ENCODE measurements around the gene SLC30A7. TPM values are rescaled to one million over a fixed set of nuclear protein-coding genes. Genes with fewer than 3 reads are reported as not detected.

Gene SLC30A7
- total RNA-seq, 6 experiments from 2014 or later, result 19.1 to 32.2 (median 23.3) TPM

DNA sequence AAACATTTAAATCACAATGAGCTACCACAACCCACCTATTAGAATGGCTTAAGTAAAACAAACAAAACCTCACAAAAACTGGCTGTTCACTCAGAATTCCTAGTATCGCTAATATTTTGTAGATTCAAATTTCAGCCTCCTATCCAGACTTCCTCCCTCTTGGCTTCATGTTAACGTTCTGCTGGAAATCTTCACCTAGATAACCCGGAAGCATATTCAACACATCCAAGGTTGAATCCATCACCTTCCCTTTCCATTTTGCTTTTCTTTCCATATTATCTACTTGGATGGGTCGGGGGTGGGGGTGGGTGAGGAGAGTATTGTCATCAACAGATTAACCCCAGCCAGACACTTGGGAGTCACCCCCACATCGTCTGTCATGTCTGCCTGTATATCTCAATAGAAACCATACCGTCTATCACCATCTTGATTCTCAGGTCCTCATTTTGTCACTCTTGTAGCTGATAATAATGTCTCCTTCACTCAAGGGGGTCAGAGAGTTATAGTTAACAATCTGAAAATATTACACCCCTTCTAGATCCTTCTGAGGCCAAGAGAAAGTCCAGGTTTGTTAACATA, 131.4 kb downstream of the SLC30A7 start:
- intact Hi-C loops (cut with DNase I), result no loop called here
- Histone ChIP-seq H3K4me3 (no peak overlapping the region), H3K27me3 (no peaks in the 10 kb centered on the region), H3K9me3 (no peaks in the 10 kb centered on the region), H3K4me1 (peaks cover 0 to 28% (median 5%) of the 10 kb centered on the region in 4 donors), H3K27ac (no peak overlapping the region), H3K36me3 (no peaks in the 10 kb centered on the region)
- ATAC-seq, result no peak
- TF ChIP-seq POLR2A (IDR thresholded peaks at IDR 0.05), result no peak
- TF ChIP-seq, protein P1, sequence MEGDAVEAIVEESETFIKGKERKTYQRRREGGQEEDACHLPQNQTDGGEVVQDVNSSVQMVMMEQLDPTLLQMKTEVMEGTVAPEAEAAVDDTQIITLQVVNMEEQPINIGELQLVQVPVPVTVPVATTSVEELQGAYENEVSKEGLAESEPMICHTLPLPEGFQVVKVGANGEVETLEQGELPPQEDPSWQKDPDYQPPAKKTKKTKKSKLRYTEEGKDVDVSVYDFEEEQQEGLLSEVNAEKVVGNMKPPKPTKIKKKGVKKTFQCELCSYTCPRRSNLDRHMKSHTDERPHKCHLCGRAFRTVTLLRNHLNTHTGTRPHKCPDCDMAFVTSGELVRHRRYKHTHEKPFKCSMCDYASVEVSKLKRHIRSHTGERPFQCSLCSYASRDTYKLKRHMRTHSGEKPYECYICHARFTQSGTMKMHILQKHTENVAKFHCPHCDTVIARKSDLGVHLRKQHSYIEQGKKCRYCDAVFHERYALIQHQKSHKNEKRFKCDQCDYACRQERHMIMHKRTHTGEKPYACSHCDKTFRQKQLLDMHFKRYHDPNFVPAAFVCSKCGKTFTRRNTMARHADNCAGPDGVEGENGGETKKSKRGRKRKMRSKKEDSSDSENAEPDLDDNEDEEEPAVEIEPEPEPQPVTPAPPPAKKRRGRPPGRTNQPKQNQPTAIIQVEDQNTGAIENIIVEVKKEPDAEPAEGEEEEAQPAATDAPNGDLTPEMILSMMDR (IDR thresholded peaks at IDR 0.05), result no peak
- 94% methylated on average over 5 of the region's 6 CpGs for WGBS (ENCODE audit: insufficient coverage, low coverage, low lambda C conversion rate, missing lambda C conversion rate)
- DNase-seq, result no peak

DNA sequence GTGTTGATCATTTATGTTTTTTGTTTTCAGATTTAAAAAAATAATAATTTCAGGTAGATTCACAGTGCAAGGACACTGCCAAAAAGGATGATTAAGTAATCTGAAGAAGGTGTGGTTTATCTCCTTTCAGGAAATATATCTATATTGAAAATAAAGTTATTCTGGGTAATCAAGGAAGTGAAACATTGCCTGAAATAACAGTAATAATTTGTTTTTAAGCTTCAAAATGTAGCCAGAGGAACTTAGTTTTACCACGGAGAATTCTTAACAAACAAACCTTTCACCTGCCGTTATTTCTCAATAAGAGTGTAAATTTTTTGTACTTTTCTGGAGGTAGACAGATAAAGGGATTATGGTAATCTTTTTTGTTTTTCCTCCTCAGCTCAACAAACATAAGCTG, 132.6 kb downstream of the SLC30A7 start:
- ATAC-seq (no peak), DNase-seq (no peak)
- peaks cover 0 to 28% (median 5%) of the 10 kb centered on the region in 4 donors for H3K4me1 ChIP-seq
- no peak overlapping the region for H3K4me3 ChIP-seq
- WGBS (ENCODE audit: insufficient coverage, low coverage, low lambda C conversion rate, missing lambda C conversion rate), result 13% methylated on average over 2 of the region's 2 CpGs
- no peak overlapping the region for H3K27ac ChIP-seq
- intact Hi-C loops (cut with DNase I), result no loop called here
- no peaks in the 10 kb centered on the region for H3K36me3 ChIP-seq
- TF ChIP-seq, protein P1 (IDR thresholded peaks at IDR 0.05), result no peak
- TF ChIP-seq POLR2A (IDR thresholded peaks at IDR 0.05), result no peak
- no peaks in the 10 kb centered on the region for H3K9me3 ChIP-seq
- H3K27me3 ChIP-seq, result no peaks in the 10 kb centered on the region

DNA sequence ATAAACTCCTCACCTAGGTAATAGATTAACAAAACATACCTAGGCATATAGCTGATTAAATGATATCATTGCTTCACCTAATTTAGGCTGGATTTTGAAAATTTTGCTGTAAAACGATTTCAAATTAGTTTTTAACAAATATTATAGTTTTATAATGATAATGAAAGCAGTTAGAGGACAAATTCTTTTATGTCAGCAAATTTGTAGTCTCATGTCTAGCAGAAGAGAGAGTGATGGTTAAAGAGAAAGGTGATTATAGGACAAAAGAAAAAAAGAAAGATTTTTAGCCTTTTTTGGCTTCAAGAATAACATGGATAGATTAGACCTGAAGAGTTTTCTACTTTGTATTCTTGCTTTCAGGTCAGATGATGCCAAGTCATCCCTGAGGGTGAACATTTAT, 133.3 kb downstream of the SLC30A7 start:
- no peaks in the 10 kb centered on the region for H3K36me3 ChIP-seq
- no peak for TF ChIP-seq POLR2A (IDR thresholded peaks at IDR 0.05)
- TF ChIP-seq, protein P1 (IDR thresholded peaks at IDR 0.05), result no peak
- WGBS (ENCODE audit: insufficient coverage, low coverage, low lambda C conversion rate, missing lambda C conversion rate), result 60% methylated on average over 1 of the region's 1 CpG
- ATAC-seq (no peak), DNase-seq (no peak)
- H3K27ac ChIP-seq, result no peak overlapping the region
- H3K9me3 ChIP-seq, result no peaks in the 10 kb centered on the region
- intact Hi-C loops (cut with DNase I), result no loop called here
- H3K27me3 ChIP-seq, result no peaks in the 10 kb centered on the region
- H3K4me3 ChIP-seq, result no peak overlapping the region
- peaks cover 0 to 28% (median 5%) of the 10 kb centered on the region in 4 donors for H3K4me1 ChIP-seq

DNA sequence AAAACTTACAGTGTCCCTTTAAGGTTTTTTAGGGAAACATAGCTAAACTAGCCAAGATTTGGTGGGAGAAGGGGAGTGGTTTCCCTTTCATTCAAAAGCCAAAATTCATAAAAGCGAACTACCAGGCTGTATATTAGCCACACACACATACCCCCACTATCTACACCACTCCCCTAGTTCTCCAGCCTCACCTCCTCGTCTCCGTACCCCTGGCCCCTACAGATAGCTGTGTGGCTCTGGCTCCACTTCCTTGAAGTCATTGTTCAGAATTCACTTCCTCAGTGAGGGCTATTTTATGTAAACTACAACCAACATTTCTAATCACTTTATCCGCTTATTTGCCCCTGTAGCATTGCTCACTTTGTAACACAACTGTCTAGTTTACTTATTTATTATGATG, 135.0 kb downstream of the SLC30A7 start:
- Histone ChIP-seq H3K27me3 (no peaks in the 10 kb centered on the region), H3K4me1 (peaks cover 0 to 19% (median 4%) of the 10 kb centered on the region in 4 donors), H3K9me3 (no peaks in the 10 kb centered on the region), H3K36me3 (no peaks in the 10 kb centered on the region), H3K4me3 (no peak overlapping the region), H3K27ac (no peak overlapping the region)
- DNase-seq (no peak), ATAC-seq (no peak)
- TF ChIP-seq, protein P1 (IDR thresholded peaks at IDR 0.05), result no peak
- TF ChIP-seq POLR2A (IDR thresholded peaks at IDR 0.05), result no peak
- WGBS (ENCODE audit: insufficient coverage, low coverage, low lambda C conversion rate, missing lambda C conversion rate), result 81% methylated on average over 4 of the region's 4 CpGs
- intact Hi-C loops (cut with DNase I), result no loop called here

Other genes starting within 250 kb of the SLC30A7 start
- 10 to 100 TPM in 4 of 6 experiments, 1 to 10 TPM in 2; 2.5 to 17.4 (median 11.2) TPM for gene VCAM1, start 176.3 kb upstream of the SLC30A7 start, total RNA-seq
- gene EXTL2, start 1.2 kb upstream of the SLC30A7 start, total RNA-seq, result 1 to 10 TPM; 5.2 to 8.7 (median 7.4) TPM
- gene DPH5, start 129.7 kb downstream of the SLC30A7 start, total RNA-seq, result 10 to 100 TPM; 10.9 to 21.4 (median 16.8) TPM

Measured in right lobe of liver (tissue), 6 donors.